ENCODE measurements around the gene TCF12.

DNA sequence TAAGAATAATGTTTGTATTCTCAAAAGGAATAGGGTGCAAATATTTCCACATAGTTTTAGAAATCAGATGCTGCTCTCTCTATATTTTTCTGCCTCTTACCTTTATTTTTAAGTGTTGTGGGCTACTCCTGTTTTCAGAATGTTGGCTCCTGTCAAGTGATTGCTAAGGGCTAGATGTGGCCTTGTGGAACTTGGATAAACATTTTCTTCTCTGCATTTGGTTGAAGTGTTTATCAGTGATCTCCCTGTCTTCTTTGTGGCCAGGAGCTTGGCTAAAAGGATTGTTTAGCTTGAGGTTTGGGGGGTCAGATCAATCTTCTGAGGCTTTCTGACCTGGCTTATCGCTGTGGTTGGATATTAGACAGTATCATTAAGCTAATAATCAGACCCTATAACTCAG lies 112.6 kb downstream of the TCF12 start:
- TF ChIP-seq, protein P1, sequence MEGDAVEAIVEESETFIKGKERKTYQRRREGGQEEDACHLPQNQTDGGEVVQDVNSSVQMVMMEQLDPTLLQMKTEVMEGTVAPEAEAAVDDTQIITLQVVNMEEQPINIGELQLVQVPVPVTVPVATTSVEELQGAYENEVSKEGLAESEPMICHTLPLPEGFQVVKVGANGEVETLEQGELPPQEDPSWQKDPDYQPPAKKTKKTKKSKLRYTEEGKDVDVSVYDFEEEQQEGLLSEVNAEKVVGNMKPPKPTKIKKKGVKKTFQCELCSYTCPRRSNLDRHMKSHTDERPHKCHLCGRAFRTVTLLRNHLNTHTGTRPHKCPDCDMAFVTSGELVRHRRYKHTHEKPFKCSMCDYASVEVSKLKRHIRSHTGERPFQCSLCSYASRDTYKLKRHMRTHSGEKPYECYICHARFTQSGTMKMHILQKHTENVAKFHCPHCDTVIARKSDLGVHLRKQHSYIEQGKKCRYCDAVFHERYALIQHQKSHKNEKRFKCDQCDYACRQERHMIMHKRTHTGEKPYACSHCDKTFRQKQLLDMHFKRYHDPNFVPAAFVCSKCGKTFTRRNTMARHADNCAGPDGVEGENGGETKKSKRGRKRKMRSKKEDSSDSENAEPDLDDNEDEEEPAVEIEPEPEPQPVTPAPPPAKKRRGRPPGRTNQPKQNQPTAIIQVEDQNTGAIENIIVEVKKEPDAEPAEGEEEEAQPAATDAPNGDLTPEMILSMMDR (conservative IDR thresholded peaks at IDR 0.05; ENCODE audit: low read length): no peak
- TF ChIP-seq EZH2phosphoT487 (IDR thresholded peaks at IDR 0.05; ENCODE audit: borderline replicate concordance): no peak
